HEK293T (cell line): ENCODE measurements around the gene RET.

Source experiments
- ARNT ChIP-seq: fragments of 450-650 bp; IDR thresholded peaks from 2 replicates; pipeline ENCODE4 v1.6.1; 2017; ENCODE audit warnings: mild to moderate bottlenecking
- ELF4 ChIP-seq: fragments of 450-650 bp; IDR thresholded peaks from 2 replicates; pipeline ENCODE4 v1.6.1; 2017; ENCODE audit warnings: antibody characterized with exemption
- FOXA1 ChIP-seq: fragments of 450-650 bp; IDR thresholded peaks from 2 replicates; pipeline ENCODE4 v1.6.1; 2016; ENCODE audit warnings: mild to moderate bottlenecking
- HDGF ChIP-seq: fragments of 450-650 bp; IDR thresholded peaks from 2 replicates; pipeline ENCODE4 v1.6.1; 2017; ENCODE audit warnings: antibody characterized with exemption, borderline replicate concordance
- LEF1 ChIP-seq: fragments of 450-650 bp; IDR thresholded peaks from 2 replicates; pipeline ENCODE4 v1.6.1; 2017; ENCODE audit warnings: mild to moderate bottlenecking, borderline replicate concordance
- SP1 ChIP-seq: fragments of 450-650 bp; IDR thresholded peaks from 2 replicates; pipeline ENCODE4 v1.6.1; 2017

- TF ChIP-seq FOXA1, result no peak
- TF ChIP-seq LEF1, result no peak
- TF ChIP-seq ARNT, result no peak
- TF ChIP-seq ELF4, result no peak
- TF ChIP-seq SP1, result no peak
- TF ChIP-seq HDGF, result no peak
These were observed 1.9 kb upstream of the RET start for GRCh38 chr10:43074827-43075611.
